SKM-1 treated with dmso at 0.1 percent for 144 hours (cell line): ENCODE data around the gene PDXK.
A peak's percentile ranks its signal among the peaks of the same experiment; 100 is the strongest.
"Not testable (repeated sequence)": the region's sequence is repeated elsewhere in the genome, so short reads cannot be mapped to it uniquely, and the experiment has no call there.

ENCODE experiments used
- DNase-seq: peaks from one replicate; lab custom pipeline; 2025; ENCODE audit not compliant: unreplicated experiment; lab: John Stamatoyannopoulos, UW

PDXK gene

GRCh38 chr21:43718872-43719747 is at the start of gene PDXK:
Gene PDXK, plus strand, starts transcription at chr21:43719129. Its CDS starts 166 bp downstream, at chr21:43719295.
- peak; percentile 83 for DNase-seq

GRCh38 chr21:43669828-43670605 is 48.9 kb upstream of the PDXK start:
- no peak for DNase-seq

GRCh38 chr21:43675871-43676270 is 43.1 kb upstream of the PDXK start:
- DNase-seq: no peak

- no peak for DNase-seq
Measured at GRCh38 chr21:43676391-43676790, 42.5 kb upstream of the PDXK start.

- no peak for DNase-seq
Measured at GRCh38 chr21:43679951-43680350, 39.0 kb upstream of the PDXK start.

GRCh38 chr21:43680421-43680820 is 38.5 kb upstream of the PDXK start:
- not testable (repeated sequence) for DNase-seq

GRCh38 chr21:43681650-43682049 is 37.3 kb upstream of the PDXK start:
- DNase-seq: no peak

- DNase-seq: no peak
Measured at GRCh38 chr21:43684424-43684823, 34.5 kb upstream of the PDXK start.

GRCh38 chr21:43686811-43687565 is 31.9 kb upstream of the PDXK start:
- no peak for DNase-seq

GRCh38 chr21:43687566-43688399 is 31.1 kb upstream of the PDXK start:
- no peak for DNase-seq

GRCh38 chr21:43688906-43689305 is 30.0 kb upstream of the PDXK start:
- no peak for DNase-seq

- no peak for DNase-seq
Measured at GRCh38 chr21:43689556-43690337, 29.2 kb upstream of the PDXK start.

GRCh38 chr21:43690346-43690745 is 28.6 kb upstream of the PDXK start:
- DNase-seq: no peak

GRCh38 chr21:43691086-43691795 is 27.7 kb upstream of the PDXK start:
- DNase-seq: no peak

- no peak for DNase-seq
Measured at GRCh38 chr21:43691801-43692200, 27.1 kb upstream of the PDXK start.

- no peak for DNase-seq
Measured at GRCh38 chr21:43692949-43693348, 26.0 kb upstream of the PDXK start.

GRCh38 chr21:43693981-43694380 is 24.9 kb upstream of the PDXK start:
- DNase-seq: no peak

GRCh38 chr21:43694437-43695079 is 24.4 kb upstream of the PDXK start:
- no peak for DNase-seq

- DNase-seq: no peak
Measured at GRCh38 chr21:43696214-43696613, 22.7 kb upstream of the PDXK start.
